WTC11 (cell line): Measurements from ENCODE around the gene JCAD. TPM values are rescaled to one million over a fixed set of nuclear protein-coding genes. Genes with fewer than 3 reads are reported as not detected.

ENCODE experiments used
- ATAC-seq: fragments of 200-7000 bp; cut with Tn5 transposase; 2 replicates; pipeline ENCODE4 v1.10.0; 2021; ENCODE audit warnings: mild to moderate bottlenecking, moderate library complexity
- CTCF ChIA-PET: fragments of 300-600 bp; sonication (Branson Sonifier 250); formaldehyde crosslinking; loops from one replicate; lab custom pipeline; 2021; ENCODE audit warnings: antibody characterized with exemption; lab: Charles Lee
- POLR2A ChIA-PET: fragments of 350-600 bp; sonication (Branson Sonifier 250); formaldehyde crosslinking; loops from one replicate; lab custom pipeline; 2021; ENCODE audit warnings: antibody characterized with exemption; lab: Charles Lee
- DNase-seq: peaks from one replicate; pipeline ENCODE4 v3.0.0; 2021; ENCODE audit warnings: low spot score
- H3K27ac Mint-ChIP-seq: 2 replicates; pipeline ENCODE4 v1.8.0; 2021; ENCODE audit warnings: mixed read lengths
- H3K27me3 Mint-ChIP-seq: 2 replicates; pipeline ENCODE4 v1.8.0; 2021; ENCODE audit warnings: low read depth, mild to moderate bottlenecking, moderate library complexity, mixed read lengths
- H3K36me3 Mint-ChIP-seq: 2 replicates; pipeline ENCODE4 v1.8.0; 2021; ENCODE audit warnings: mixed read lengths
- H3K4me1 Mint-ChIP-seq: 2 replicates; pipeline ENCODE4 v1.8.0; 2022; ENCODE audit warnings: mixed read lengths
- H3K4me3 Mint-ChIP-seq: 2 replicates; pipeline ENCODE4 v1.8.0; 2021; ENCODE audit warnings: mild to moderate bottlenecking, moderate library complexity, mixed read lengths
- H3K9me3 Mint-ChIP-seq: 2 replicates; pipeline ENCODE4 v1.8.0; 2021; ENCODE audit warnings: mixed read lengths
- ATF6 ChIP-seq: sonication (generic); formaldehyde crosslinking; IDR thresholded peaks from 2 replicates; pipeline ENCODE4 v1.8.1; 2023; ENCODE audit warnings: mild to moderate bottlenecking, missing genetic modification reagents
- CREB1 ChIP-seq: sonication (generic); formaldehyde crosslinking; IDR thresholded peaks from 2 replicates; pipeline ENCODE4 v1.8.0; 2023; ENCODE audit warnings: mild to moderate bottlenecking, missing genetic modification reagents
- CTCF ChIP-seq: fragments of 200-600 bp; IDR thresholded peaks from 2 replicates; pipeline ENCODE4 v1.8.0; 2022; ENCODE audit warnings: antibody characterized with exemption
- E2F1 ChIP-seq: sonication (generic); formaldehyde crosslinking; IDR thresholded peaks from 2 replicates; pipeline ENCODE4 v1.8.0; 2022; ENCODE audit warnings: mild to moderate bottlenecking, missing genetic modification reagents
- ESRRA ChIP-seq: sonication (generic); formaldehyde crosslinking; IDR thresholded peaks from 2 replicates; pipeline ENCODE4 v1.8.1; 2022; ENCODE audit warnings: mild to moderate bottlenecking, missing genetic modification reagents, borderline replicate concordance
- FOXP1 ChIP-seq: sonication (generic); formaldehyde crosslinking; IDR thresholded peaks from 2 replicates; pipeline ENCODE4 v1.8.0; 2022; ENCODE audit warnings: missing genetic modification reagents, mild to moderate bottlenecking, moderate library complexity, borderline replicate concordance
- GABPB1 ChIP-seq: sonication (generic); formaldehyde crosslinking; IDR thresholded peaks from 2 replicates; pipeline ENCODE4 v1.8.1; 2023; ENCODE audit warnings: mild to moderate bottlenecking, missing genetic modification reagents
- IRF2 ChIP-seq: sonication (generic); formaldehyde crosslinking; IDR thresholded peaks from 2 replicates; pipeline ENCODE4 v1.8.0; 2022; ENCODE audit warnings: low read depth, missing genetic modification reagents, borderline replicate concordance
- NFATC4 ChIP-seq: fragments of 250-450 bp; sonication (Bioruptor Pico); IDR thresholded peaks from 2 replicates; pipeline ENCODE4 v1.9.0; 2021; ENCODE audit warnings: mild to moderate bottlenecking
- RELA ChIP-seq: sonication (generic); formaldehyde crosslinking; IDR thresholded peaks from 2 replicates; pipeline ENCODE4 v1.8.1; 2022; ENCODE audit warnings: missing genetic modification reagents, mild to moderate bottlenecking, borderline replicate concordance
- SMAD3 ChIP-seq: sonication (generic); formaldehyde crosslinking; IDR thresholded peaks from 2 replicates; pipeline ENCODE4 v1.8.0; 2022; ENCODE audit warnings: missing genetic modification reagents, mild to moderate bottlenecking, borderline replicate concordance
- SMAD4 ChIP-seq: sonication (generic); formaldehyde crosslinking; IDR thresholded peaks from 2 replicates; pipeline ENCODE4 v1.8.0; 2022; ENCODE audit warnings: mild to moderate bottlenecking, missing genetic modification reagents
- TEAD4 ChIP-seq: sonication (generic); formaldehyde crosslinking; IDR thresholded peaks from 2 replicates; pipeline ENCODE4 v1.8.0; 2022; ENCODE audit warnings: mild to moderate bottlenecking, missing genetic modification reagents
- TP53 ChIP-seq: sonication (generic); formaldehyde crosslinking; IDR thresholded peaks from 2 replicates; pipeline ENCODE4 v1.8.1; 2023; ENCODE audit warnings: mild to moderate bottlenecking, missing genetic modification reagents
- ZMAT4 ChIP-seq: fragments of 250-450 bp; sonication (Bioruptor Pico); IDR thresholded peaks from 2 replicates; pipeline ENCODE4 v1.9.0; 2021; ENCODE audit warnings: mild to moderate bottlenecking
- ZNF281 ChIP-seq: sonication (generic); formaldehyde crosslinking; IDR thresholded peaks from 2 replicates; pipeline ENCODE4 v1.8.0; 2023; ENCODE audit warnings: mild to moderate bottlenecking, missing genetic modification reagents
- ZNF396 ChIP-seq: fragments of 250-450 bp; sonication (Bioruptor Pico); IDR thresholded peaks from 2 replicates; pipeline ENCODE4 v1.8.0; 2021; ENCODE audit warnings: mild to moderate bottlenecking, moderate library complexity, borderline replicate concordance
- ZNF532 ChIP-seq: fragments of 250-450 bp; sonication (Bioruptor Pico); IDR thresholded peaks from 2 replicates; pipeline ENCODE4 v1.9.0; 2021; ENCODE audit warnings: mild to moderate bottlenecking, borderline replicate concordance
- total RNA-seq: library from RNA; stranded (reverse); gene quantifications from 3 replicates; pipeline ENCODE4 v1.2.3, GENCODE V29; 2021

JCAD gene
- total RNA-seq, 1 experiment from 2014 or later: 1.8 TPM

GRCh38 chr10:29976134-29976533 is 83.3 kb downstream of the JCAD start (continued):
- TF ChIP-seq ZNF396 (CRISPR knock-in tag) (no peak), IRF2 (no peak), NFATC4 (CRISPR knock-in tag) (no peak), CTCF (no peak), ATF6 (no peak), TEAD4 (CRISPR knock-in tag) (no peak)

GRCh38 chr10:29974773-29975172 is 84.6 kb downstream of the JCAD start:
- ATAC-seq (no peak), DNase-seq (no peak)
- Mint-ChIP-seq H3K27ac (no peak overlapping the region), H3K27me3 (peaks cover 3% of the 10 kb centered on the region; the same call in 1 of the 2 replicates), H3K36me3 (peaks cover 18% of the 10 kb centered on the region), H3K4me1 (0 out of 2 replicates have a peak, but pooled peaks cover 5% of the 10 kb centered on the region), H3K9me3 (peaks cover 19% of the 10 kb centered on the region), H3K4me3 (no peak overlapping the region)
- CTCF ChIA-PET: interaction anchor here (1.6 kb wide), 1 partner anchor 28 kb away, joined by 5 read pairs; no protein-coding TSS in a partner anchor
- TF ChIP-seq TP53 (CRISPR knock-in tag) (no peak), ZNF396 (CRISPR knock-in tag) (no peak), ZNF281 (CRISPR knock-in tag) (no peak), ZMAT4 (CRISPR knock-in tag) (no peak), ZNF532 (no peak), GABPB1 (CRISPR knock-in tag) (no peak), RELA (no peak), CREB1 (CRISPR knock-in tag) (no peak), ESRRA (CRISPR knock-in tag) (no peak), SMAD3 (no peak), FOXP1 (CRISPR knock-in tag) (no peak), SMAD4 (CRISPR knock-in tag) (no peak), E2F1 (no peak)
- POLR2A ChIA-PET: no interaction called here
